ENCODE measurements around the gene ZMYM4.
"Not testable (repeated sequence)": the region's sequence is repeated elsewhere in the genome, so short reads cannot be mapped to it uniquely, and the experiment has no call there.

The ZMYM4 gene

DNA sequence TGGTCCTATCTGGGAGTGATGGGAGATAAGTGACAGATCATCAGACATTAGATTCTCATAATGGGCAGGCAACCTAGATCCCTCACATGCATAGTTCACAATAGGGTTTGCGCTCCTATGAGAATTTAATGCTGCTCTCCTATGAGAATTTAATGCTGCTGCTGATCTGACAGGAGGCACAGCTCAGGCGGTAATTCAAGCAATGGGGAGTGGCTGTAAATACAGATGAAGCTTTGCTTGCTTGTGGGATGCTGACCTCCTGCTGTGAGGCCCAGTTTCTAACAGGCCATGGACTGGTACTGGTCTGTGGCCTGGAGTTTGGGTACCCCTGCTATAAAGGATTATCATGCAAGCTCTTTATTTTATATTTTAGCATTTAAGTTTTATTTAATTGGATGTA lies 72.0 kb downstream of the ZMYM4 start:
- Mint-ChIP-seq H3K36me3 (peaks cover 19% of the 10 kb centered on the region), H3K27ac (no peak overlapping the region), H3K4me3 (no peak overlapping the region), H3K9me3 (no peaks in the 10 kb centered on the region), H3K4me1 (peaks cover 8% of the 10 kb centered on the region), H3K27me3 (no peaks in the 10 kb centered on the region)
- no peak for ATAC-seq

DNA sequence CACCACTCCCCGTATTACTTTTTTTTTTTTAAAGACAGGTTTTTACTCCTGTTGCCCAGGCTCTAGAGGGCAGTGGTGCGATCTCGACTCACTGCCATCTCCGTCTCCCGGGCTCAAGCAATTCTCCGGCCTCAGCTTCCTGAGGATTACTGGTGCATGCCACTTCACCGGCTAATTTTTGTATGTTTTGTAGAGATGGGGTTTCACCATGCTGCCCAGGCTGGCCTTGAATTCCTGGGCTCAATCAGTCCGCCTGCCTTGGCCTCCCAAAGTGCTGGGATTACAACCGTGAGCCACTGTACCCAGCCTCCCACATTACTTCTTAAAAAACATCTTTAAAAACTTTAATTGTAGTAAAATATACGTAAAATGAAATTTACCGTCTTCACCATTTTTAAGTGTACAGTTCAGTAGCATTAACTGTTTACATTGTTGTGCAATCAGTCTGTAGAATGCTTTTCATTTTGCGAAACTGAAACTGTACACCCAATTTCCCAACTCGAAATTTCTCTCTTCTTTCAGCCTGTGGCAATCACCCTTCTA lies 77.0 kb downstream of the ZMYM4 start:
- no peaks in the 10 kb centered on the region for H3K27me3 Mint-ChIP-seq
- H3K9me3 Mint-ChIP-seq, result no peaks in the 10 kb centered on the region
- ATAC-seq, result no peak
- H3K4me1 Mint-ChIP-seq, result peaks cover 4% of the 10 kb centered on the region
- peaks cover 12% of the 10 kb centered on the region for H3K36me3 Mint-ChIP-seq
- no peak overlapping the region for H3K27ac Mint-ChIP-seq
- no peak overlapping the region for H3K4me3 Mint-ChIP-seq

DNA sequence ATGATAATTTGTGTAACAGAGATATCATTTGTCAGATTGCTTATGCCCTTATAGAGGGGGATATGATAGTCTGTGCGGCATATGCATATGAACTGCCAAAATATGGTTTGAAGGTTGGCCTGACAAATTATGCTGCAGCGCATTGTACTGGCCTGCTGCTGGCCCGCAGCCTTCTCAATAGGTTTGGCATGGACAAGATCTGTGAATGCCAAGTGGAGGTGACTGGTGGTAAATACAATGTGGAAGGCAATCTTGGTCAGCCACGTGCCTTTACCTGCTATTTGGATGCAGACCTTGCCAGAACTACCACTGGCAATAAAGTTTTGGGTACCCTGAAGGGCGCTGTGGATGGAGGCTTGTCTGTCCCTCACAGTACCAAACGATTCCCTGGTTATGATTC lies 82.4 kb downstream of the ZMYM4 start:
- Mint-ChIP-seq H3K4me1 (peaks cover 4% of the 10 kb centered on the region), H3K36me3 (peaks cover 25% of the 10 kb centered on the region), H3K27ac (no peak overlapping the region), H3K9me3 (no peaks in the 10 kb centered on the region), H3K27me3 (no peaks in the 10 kb centered on the region), H3K4me3 (no peak overlapping the region)
- no peak for ATAC-seq

DNA sequence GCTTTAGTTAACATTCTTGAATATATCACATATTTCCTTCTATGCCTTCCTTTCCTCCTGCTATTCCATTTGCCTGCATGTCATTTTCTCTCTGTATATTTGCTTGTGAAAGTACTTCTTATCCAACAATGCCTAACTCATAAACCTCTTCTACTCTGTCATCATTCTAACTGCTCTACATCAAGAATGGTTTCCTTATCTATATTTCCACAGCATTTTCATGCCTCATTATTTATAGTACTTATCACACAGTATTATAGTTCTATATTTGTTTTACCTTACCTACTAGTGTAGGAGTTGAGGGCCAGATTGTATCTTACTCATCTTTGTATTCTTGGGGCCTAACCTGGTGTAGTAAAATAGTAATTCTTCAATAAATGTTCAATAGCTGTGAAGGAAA lies 91.5 kb downstream of the ZMYM4 start:
- H3K27ac Mint-ChIP-seq, result no peak overlapping the region
- no peaks in the 10 kb centered on the region for H3K27me3 Mint-ChIP-seq
- H3K9me3 Mint-ChIP-seq, result no peaks in the 10 kb centered on the region

DNA sequence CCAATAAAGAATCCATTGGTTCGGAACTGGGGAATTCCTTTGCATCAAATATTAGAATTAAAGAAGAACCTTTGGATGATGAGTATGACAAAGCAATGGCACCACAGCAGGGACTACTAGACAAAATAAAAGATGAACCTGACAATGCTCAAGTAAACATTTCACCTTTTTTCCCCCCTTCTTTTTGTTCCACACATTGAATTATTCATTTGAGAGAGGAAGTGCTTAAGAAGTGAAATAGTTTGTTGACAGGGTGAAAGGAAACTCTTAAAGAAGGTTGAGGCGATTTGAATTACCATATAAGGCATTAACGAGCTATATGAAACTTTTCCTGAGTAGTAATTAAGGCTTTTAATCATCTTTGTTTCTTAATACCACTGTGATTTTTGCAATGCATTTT lies 93.1 kb downstream of the ZMYM4 start:
- H3K4me1 Mint-ChIP-seq, result peaks cover 36% of the 10 kb centered on the region

More for the DNA sequence above, 91.5 kb downstream of the ZMYM4 start:
- Mint-ChIP-seq H3K36me3 (peaks cover 59% of the 10 kb centered on the region), H3K4me1 (peaks cover 34% of the 10 kb centered on the region), H3K4me3 (no peak overlapping the region)
- ATAC-seq, result no peak

DNA sequence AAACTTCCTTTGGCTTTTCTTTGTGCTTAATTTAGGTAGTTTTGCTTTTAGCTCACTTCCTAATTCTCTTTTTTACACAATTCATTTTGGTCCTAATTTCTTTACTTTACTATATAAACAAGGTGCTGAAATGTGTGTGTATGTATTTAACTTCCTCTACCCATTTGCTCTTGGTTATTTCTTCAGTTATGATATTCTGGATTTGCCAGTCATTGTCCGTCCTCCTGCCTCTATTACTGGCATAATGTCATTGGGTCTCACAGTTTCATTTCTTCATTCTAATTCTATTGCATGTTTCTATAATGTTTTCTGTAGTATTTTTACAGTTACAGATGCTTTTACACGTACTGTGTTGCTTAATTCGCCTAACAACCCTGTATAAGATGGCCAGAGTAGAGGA lies 96.2 kb downstream of the ZMYM4 start:
- H3K27ac Mint-ChIP-seq, result peak overlapping the region; percentile 51
- H3K4me1 Mint-ChIP-seq, result peaks cover 36% of the 10 kb centered on the region
- H3K27me3 Mint-ChIP-seq, result no peaks in the 10 kb centered on the region
- H3K36me3 Mint-ChIP-seq, result peaks cover 44% of the 10 kb centered on the region
- ATAC-seq, result peak; percentile 56
- H3K9me3 Mint-ChIP-seq, result no peaks in the 10 kb centered on the region
- no peak overlapping the region for H3K4me3 Mint-ChIP-seq

More for the DNA sequence above, 93.1 kb downstream of the ZMYM4 start:
- Mint-ChIP-seq H3K27ac (no peak overlapping the region), H3K36me3 (peaks cover 55% of the 10 kb centered on the region), H3K9me3 (no peaks in the 10 kb centered on the region), H3K4me3 (no peak overlapping the region), H3K27me3 (no peaks in the 10 kb centered on the region)
- no peak for ATAC-seq

DNA sequence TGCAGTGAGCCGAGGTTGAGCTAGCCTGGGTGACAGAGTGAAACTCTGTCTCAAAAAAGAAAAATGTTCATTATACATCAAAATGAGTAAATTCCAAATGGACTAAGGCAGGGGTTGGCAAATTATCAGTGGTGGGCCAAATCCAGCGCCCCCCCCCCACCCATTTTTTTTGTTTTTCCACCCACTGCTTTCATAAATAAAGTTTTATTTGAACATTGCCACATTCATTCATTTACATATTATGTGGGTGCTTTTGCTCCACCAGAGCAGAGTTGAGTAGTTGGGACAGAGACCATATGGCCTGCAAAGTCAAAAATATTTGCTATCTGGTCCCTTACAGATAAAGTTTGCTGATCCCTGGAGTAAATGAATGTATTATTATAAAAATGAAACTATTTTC lies 99.4 kb downstream of the ZMYM4 start:
- Mint-ChIP-seq H3K4me3 (no peak overlapping the region), H3K27ac (no peak overlapping the region), H3K4me1 (peaks cover 23% of the 10 kb centered on the region), H3K9me3 (no peaks in the 10 kb centered on the region), H3K36me3 (peaks cover 18% of the 10 kb centered on the region), H3K27me3 (no peaks in the 10 kb centered on the region)
- no peak for ATAC-seq

DNA sequence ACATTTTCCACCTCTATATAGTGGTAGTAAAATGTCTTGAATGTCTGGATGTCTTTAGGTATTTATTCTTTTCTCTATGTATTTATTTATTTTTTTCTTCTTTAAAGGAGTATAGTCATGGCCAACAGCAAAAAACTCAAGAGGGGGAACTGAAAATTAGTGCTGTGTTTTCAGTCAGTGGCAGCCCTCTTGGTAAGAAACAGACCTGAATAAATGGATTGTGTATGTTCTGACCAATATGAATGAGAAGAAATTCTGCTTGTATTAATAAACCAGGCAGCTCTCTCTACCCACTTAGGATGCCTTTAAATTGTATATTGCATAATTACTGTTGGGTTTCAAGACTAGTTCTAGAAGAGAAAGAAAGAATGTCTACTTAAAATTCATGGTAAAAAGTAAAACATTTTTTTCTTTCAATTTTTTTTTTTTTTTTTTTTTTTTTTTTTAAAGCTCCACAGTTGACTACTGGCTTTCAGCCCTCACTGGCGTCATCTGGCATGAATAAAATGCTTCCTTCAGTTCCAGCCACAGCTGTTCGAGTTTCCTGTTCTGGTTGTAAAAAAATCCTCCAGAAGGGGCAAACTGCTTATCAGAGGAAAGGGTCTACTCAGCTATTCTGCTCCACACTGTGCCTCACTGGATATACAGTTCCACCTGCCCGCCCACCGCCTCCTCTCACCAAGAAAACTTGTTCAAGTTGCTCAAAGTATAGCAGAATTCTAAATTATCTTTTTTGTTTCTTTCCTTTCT lies 101.6 kb downstream of the ZMYM4 start:
- Mint-ChIP-seq H3K9me3 (no peaks in the 10 kb centered on the region), H3K4me1 (peaks cover 1% of the 10 kb centered on the region), H3K36me3 (peaks cover 6% of the 10 kb centered on the region), H3K27ac (no peak overlapping the region), H3K27me3 (no peaks in the 10 kb centered on the region), H3K4me3 (no peak overlapping the region)
- ATAC-seq, result no peak

DNA sequence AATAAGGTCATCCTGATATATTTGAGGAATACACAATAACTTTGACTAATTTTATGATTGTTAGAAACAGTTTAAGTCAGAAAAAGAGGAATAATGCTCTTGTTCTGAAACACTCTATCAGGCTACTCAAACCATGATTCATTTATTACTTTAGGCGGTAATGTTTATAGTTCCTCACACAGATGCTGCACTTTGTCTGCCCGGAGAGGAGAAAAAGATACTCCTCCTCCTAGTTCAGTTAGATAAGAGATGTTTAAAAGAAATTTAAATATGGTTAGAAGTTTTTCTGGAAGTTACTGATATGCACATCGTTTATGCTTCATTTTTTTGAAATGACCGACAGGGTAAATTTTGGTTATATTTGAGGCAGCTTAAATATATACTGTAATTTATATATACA lies 103.0 kb downstream of the ZMYM4 start:
- Mint-ChIP-seq H3K27me3 (no peaks in the 10 kb centered on the region), H3K27ac (no peak overlapping the region), H3K4me3 (no peak overlapping the region), H3K4me1 (no peaks in the 10 kb centered on the region), H3K9me3 (no peaks in the 10 kb centered on the region), H3K36me3 (peaks cover 8% of the 10 kb centered on the region)
- no peak for ATAC-seq

DNA sequence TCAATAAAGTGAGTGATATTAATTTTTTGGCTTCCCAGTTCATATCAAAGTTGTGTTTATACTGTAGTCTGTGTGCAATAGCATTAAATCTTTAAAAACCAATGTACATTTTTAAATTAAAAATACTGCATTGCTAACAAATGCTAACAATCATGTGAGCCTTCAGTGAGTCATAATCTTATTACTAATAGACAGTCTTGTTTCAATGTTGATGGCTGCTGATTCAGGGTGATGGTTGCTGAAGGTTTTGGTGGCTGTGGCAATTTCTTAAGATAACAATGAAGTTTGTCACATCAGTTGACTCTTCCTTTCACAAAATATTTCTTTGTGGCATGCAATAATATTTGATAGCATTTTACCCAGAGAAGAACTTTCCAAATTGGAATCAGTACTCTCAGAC lies 109.0 kb downstream of the ZMYM4 start:
- no peak overlapping the region for H3K4me3 Mint-ChIP-seq
- no peaks in the 10 kb centered on the region for H3K27me3 Mint-ChIP-seq
- H3K4me1 Mint-ChIP-seq, result no peaks in the 10 kb centered on the region
- H3K9me3 Mint-ChIP-seq, result no peaks in the 10 kb centered on the region
- no peak overlapping the region for H3K27ac Mint-ChIP-seq
- ATAC-seq, result no peak
- H3K36me3 Mint-ChIP-seq, result peaks cover 12% of the 10 kb centered on the region

DNA sequence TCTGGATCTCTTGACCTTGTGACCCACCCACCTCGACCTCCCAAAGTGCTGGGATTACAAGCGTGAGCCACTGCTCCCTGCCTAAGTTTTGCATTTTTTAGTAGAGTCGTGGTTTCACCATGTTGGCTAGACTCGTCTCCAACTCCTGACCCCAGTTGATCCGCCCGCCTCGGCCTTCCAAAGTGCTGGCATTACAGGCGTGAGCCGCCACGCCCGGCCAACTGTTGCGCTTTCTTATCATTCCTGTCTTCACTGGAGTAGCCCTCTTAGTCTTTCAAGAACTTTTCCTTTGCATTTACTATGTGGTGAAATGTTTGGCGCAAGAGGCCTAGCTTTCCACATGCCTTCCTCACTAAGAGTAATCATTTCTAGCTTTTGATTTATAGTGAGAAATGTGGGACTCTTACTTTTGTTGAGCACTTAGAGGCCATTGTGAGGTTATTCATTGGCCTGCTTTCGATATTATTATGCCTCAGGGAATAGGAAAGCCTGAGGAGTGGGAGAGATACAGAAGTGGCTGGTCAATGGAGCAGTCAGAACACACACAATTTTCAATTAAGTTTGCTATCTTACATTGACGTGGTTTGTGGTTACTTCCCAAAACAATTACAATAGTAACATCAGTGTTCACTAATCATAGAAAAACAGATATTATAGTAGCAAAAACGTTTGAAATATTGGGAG lies 111.0 kb downstream of the ZMYM4 start:
- no peaks in the 10 kb centered on the region for H3K9me3 Mint-ChIP-seq
- ATAC-seq, result no peak
- H3K4me1 Mint-ChIP-seq, result no peaks in the 10 kb centered on the region
- peaks cover 17% of the 10 kb centered on the region for H3K36me3 Mint-ChIP-seq
- H3K27ac Mint-ChIP-seq, result no peak overlapping the region
- H3K4me3 Mint-ChIP-seq, result no peak overlapping the region
- H3K27me3 Mint-ChIP-seq, result no peaks in the 10 kb centered on the region

DNA sequence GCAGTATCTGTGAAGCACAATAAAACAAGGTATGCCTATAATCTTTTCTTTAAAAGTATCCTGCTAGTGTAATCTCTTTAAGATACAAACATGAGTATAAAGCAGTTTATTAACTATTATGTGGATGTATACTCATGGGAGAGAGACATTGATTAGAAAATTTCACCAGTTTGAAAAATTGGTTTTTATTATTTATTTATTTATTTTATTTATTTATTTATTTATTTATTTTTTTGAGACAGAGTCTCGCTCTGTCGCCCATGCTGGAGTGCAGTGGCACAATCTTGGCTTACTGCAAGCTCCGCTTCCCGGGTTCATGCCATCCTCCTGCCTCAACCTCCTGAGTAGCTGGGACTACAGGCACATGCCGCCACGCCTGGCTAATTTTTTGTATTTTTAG lies 111.6 kb downstream of the ZMYM4 start:
- ATAC-seq, H3K9me3 Mint-ChIP-seq, H3K27me3 Mint-ChIP-seq, H3K27ac Mint-ChIP-seq, H3K4me1 Mint-ChIP-seq, H3K4me3 Mint-ChIP-seq: not testable (repeated sequence)
- H3K36me3 Mint-ChIP-seq, result peaks cover 11% of the 10 kb centered on the region

DNA sequence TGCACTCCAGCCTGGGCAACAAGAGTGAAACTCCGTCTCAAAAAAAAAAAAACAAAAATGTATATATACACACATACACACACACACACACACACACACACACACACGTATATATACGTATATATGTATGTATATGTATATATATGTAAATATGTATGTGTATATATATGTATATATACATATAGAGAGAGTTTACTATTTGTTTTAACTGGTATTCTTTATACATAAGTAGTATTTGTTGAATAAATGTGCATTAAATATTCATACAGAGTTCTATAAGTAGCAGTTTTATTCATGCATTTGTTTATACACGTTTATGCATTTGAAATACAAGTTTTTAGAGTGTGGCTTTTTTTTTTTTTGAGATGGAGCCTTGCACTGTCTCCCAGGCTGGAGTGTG lies 113.6 kb downstream of the ZMYM4 start:
- Mint-ChIP-seq H3K4me1 (no peaks in the 10 kb centered on the region), H3K27ac (no peak overlapping the region), H3K27me3 (no peaks in the 10 kb centered on the region), H3K4me3 (no peak overlapping the region), H3K9me3 (no peaks in the 10 kb centered on the region), H3K36me3 (peaks cover 19% of the 10 kb centered on the region)
- ATAC-seq, result no peak

DNA sequence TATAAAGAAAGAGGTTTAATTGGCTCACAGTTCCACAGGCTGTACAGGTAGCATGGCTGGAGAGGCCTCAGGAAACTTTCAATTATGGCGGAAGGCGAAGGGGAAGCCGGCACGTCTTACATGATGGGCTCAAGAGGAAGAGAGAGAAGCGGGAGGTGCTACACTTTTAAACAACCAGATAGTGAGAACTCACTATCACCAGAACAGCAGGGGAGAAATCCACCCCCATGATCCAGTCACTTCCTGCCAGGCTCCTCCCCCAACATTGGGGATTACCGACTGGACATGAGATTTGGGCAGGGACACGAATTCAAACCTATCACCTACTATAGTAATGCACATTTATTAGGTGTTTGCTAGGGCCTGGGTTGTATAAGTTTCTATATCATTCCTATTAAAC lies 117.8 kb downstream of the ZMYM4 start:
- Mint-ChIP-seq H3K27ac (no peak overlapping the region), H3K36me3 (peaks cover 33% of the 10 kb centered on the region), H3K4me3 (no peak overlapping the region), H3K9me3 (no peaks in the 10 kb centered on the region), H3K27me3 (no peaks in the 10 kb centered on the region), H3K4me1 (no peaks in the 10 kb centered on the region)
- ATAC-seq, result no peak

DNA sequence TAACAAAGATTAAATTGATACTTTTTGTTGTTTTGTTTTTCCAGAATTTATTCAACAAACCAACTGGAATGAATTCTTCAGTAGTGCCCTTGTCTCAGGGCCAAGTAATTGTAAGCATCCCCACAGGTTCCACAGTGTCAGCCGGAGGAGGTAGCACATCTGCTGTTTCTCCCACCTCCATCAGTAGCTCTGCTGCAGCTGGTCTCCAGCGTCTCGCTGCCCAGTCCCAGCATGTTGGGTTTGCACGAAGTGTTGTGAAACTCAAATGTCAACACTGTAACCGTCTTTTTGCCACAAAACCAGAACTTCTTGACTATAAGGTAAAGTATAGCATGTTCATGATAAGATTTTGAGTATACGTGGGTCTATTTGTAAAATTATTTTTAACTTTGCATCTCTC lies 118.5 kb downstream of the ZMYM4 start:
- no peaks in the 10 kb centered on the region for H3K27me3 Mint-ChIP-seq
- no peak overlapping the region for H3K27ac Mint-ChIP-seq
- H3K4me3 Mint-ChIP-seq, result no peak overlapping the region
- peaks cover 34% of the 10 kb centered on the region for H3K36me3 Mint-ChIP-seq
- no peaks in the 10 kb centered on the region for H3K9me3 Mint-ChIP-seq
- no peak for ATAC-seq
- H3K4me1 Mint-ChIP-seq, result no peaks in the 10 kb centered on the region

Data from stimulated activated memory B cell treated with anti-CD40 and anti-IgM and Interleukin-4, amounts not matched to agents 10 μg/mL and 1 μg/mL and 100 μg/mL, for 72 hours (primary cell).